Karpas-422 (cell line): ENCODE results near the gene MRAP. TPM values are rescaled to one million over a fixed set of nuclear protein-coding genes. Genes with fewer than 3 reads are reported as not detected.

Experiments used
- DNase-seq: peaks from one replicate; pipeline ENCODE4 v3.0.0-alpha.2; 2015
- H2AFZ ChIP-seq: fragments of 200-600 bp; sonication (generic); 2 replicates; pipeline ENCODE4 v1.6.1; 2014; ENCODE audit warnings: antibody characterized with exemption, low read length, mixed read lengths
- H3K27ac ChIP-seq: fragments of 200-600 bp; sonication (generic); 2 replicates; pipeline ENCODE4 v1.5.1; 2014; ENCODE audit warnings: mild to moderate bottlenecking, low read length, moderate library complexity
- H3K27me3 ChIP-seq: fragments of 200-600 bp; sonication (generic); 2 replicates; pipeline ENCODE4 v1.6.1; 2014; ENCODE audit warnings: low read length, mixed read lengths
- H3K36me3 ChIP-seq: fragments of 200-600 bp; sonication (generic); 2 replicates; pipeline ENCODE4 v1.6.1; 2014; ENCODE audit warnings: low read length, mixed read lengths; ENCODE audit not compliant: insufficient read depth
- H3K4me1 ChIP-seq: fragments of 200-600 bp; sonication (generic); 2 replicates; pipeline ENCODE4 v1.6.1; 2014; ENCODE audit warnings: mild to moderate bottlenecking, low read length, mixed read lengths
- H3K4me2 ChIP-seq: fragments of 200-600 bp; sonication (generic); 2 replicates; pipeline ENCODE4 v1.6.1; 2014; ENCODE audit warnings: low read length, low read depth, mild to moderate bottlenecking; ENCODE audit not compliant: poor library complexity, severe bottlenecking
- H3K4me3 ChIP-seq: fragments of 200-600 bp; sonication (generic); 2 replicates; pipeline ENCODE4 v1.5.1; 2014; ENCODE audit warnings: mild to moderate bottlenecking, antibody characterized with exemption, low read length, mixed read lengths
- H3K79me2 ChIP-seq: fragments of 200-600 bp; sonication (generic); 2 replicates; pipeline ENCODE4 v1.6.1; 2014; ENCODE audit warnings: mild to moderate bottlenecking, low read length, mixed read lengths
- H3K9ac ChIP-seq: fragments of 200-600 bp; sonication (generic); 2 replicates; pipeline ENCODE4 v1.6.0; 2014; ENCODE audit warnings: low read length
- H3K9me2 ChIP-seq: fragments of 200-600 bp; sonication (generic), shearing (Covaris generic); replicated peaks from 2 replicates; pipeline ENCODE4 v1.6.0; 2014; ENCODE audit warnings: mild to moderate bottlenecking, low read length, moderate library complexity; ENCODE audit not compliant: insufficient read depth
- H3K9me3 ChIP-seq: fragments of 300-700, 200-600 bp; sonication (generic); 2 replicates; pipeline ENCODE4 v1.6.1; 2014; ENCODE audit warnings: low read length, mixed read lengths
- H4K20me1 ChIP-seq: fragments of 200-600 bp; sonication (generic); 2 replicates; pipeline ENCODE4 v1.6.1; 2014; ENCODE audit warnings: mild to moderate bottlenecking, antibody characterized with exemption, low read length, low read depth; ENCODE audit not compliant: insufficient read depth
- total RNA-seq: library from RNA; depleted of rRNA; stranded (reverse); fragments of >200 nt; shearing (Covaris generic); gene quantifications from 2 replicates; pipeline ENCODE4 v1.2.3, GENCODE V29; 2014; ENCODE audit warnings: low replicate concordance

Gene MRAP
- total RNA-seq, 1 experiment from 2014 or later: not detected

DNA sequence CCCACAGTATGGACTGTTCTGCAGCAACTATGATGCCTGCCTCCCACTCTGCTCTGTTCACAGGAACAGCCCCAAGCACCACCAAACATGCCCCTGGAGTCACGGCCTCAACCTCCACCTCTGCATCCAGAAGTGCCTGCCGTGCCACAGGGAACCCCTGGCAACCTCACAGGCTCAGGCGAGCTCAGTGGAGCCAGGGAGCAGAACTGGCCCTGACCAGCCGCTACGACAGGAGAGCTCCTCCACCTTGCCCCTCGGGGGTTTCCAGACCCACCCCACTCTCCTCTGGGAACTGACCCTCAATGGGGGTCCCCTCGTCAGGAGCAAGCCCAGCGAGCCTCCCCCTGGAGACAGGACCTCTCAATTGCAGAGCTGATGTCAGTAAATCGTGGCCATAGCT lies 13.0 kb downstream of the MRAP start:
- H3K9me2 ChIP-seq: no peaks in the 10 kb centered on the region
- H3K79me2 ChIP-seq: peaks cover 6% of the 10 kb centered on the region
- no peak overlapping the region for H2AFZ ChIP-seq
- no peaks in the 10 kb centered on the region for H3K9me3 ChIP-seq
- no peaks in the 10 kb centered on the region for H3K4me1 ChIP-seq
- H3K9ac ChIP-seq: no peak overlapping the region
- no peak overlapping the region for H3K4me2 ChIP-seq
- no peaks in the 10 kb centered on the region for H3K27me3 ChIP-seq
- H3K27ac ChIP-seq: no peak overlapping the region
- no peak overlapping the region for H3K4me3 ChIP-seq
- H3K36me3 ChIP-seq: no peaks in the 10 kb centered on the region; the same call in 1 of the 2 replicates
- no peak for DNase-seq
- no peaks in the 10 kb centered on the region for H4K20me1 ChIP-seq

DNA sequence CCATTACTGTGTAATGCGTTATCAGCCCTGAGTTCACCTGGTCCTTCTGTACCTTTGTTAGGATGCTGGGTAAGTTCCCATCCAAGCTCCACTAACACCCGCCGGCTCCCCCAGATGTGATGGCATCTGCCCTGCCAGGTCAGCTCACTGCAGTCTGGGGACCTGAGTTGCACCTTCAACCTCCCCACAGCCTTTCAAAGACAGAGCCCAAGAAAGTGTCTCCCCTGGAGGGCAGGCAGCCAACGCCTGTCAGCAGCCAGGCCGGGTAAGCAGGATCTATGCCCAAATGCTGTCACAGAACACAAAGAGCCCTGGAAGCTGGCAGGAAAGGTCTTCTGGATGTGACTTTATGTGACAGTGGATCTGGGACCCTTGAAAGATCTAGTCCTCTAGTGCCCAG lies 13.7 kb downstream of the MRAP start:
- Histone ChIP-seq H2AFZ (no peak overlapping the region), H3K36me3 (no peaks in the 10 kb centered on the region; the same call in 1 of the 2 replicates), H3K9me3 (no peaks in the 10 kb centered on the region), H3K27me3 (no peaks in the 10 kb centered on the region), H3K4me1 (no peaks in the 10 kb centered on the region), H3K27ac (no peak overlapping the region), H3K9me2 (no peaks in the 10 kb centered on the region), H4K20me1 (no peaks in the 10 kb centered on the region), H3K4me3 (no peak overlapping the region), H3K79me2 (peaks cover 6% of the 10 kb centered on the region), H3K4me2 (no peak overlapping the region), H3K9ac (no peak overlapping the region)
- DNase-seq: no peak

DNA sequence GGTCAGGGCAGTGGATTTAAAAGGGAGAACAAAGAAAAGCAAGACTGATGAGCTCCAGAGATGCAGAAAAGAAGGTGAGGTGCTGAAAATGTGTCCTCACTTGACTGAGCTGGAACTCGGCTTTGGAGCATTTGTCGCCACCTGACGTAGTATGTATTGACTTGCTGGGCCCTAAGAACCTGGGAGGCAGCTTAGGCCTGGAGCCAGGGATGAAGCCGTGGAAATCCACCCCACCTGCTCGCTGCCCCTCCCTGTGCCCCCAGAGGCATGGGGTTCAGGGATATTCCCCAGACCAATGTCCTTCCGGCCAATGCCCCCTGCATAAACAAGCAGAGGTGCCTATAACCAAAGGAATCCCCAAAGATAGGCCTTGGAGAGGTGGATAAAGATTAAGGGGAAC lies 14.3 kb downstream of the MRAP start:
- H3K9me3 ChIP-seq: no peaks in the 10 kb centered on the region
- H3K4me3 ChIP-seq: no peak overlapping the region
- H4K20me1 ChIP-seq: no peaks in the 10 kb centered on the region
- no peaks in the 10 kb centered on the region for H3K9me2 ChIP-seq
- no peak overlapping the region for H3K9ac ChIP-seq
- peaks cover 6% of the 10 kb centered on the region for H3K79me2 ChIP-seq
- no peak overlapping the region for H2AFZ ChIP-seq
- no peaks in the 10 kb centered on the region for H3K27me3 ChIP-seq
- H3K36me3 ChIP-seq: peaks cover 3% of the 10 kb centered on the region; the same call in 1 of the 2 replicates
- DNase-seq: no peak
- no peak overlapping the region for H3K4me2 ChIP-seq
- no peak overlapping the region for H3K27ac ChIP-seq
- no peaks in the 10 kb centered on the region for H3K4me1 ChIP-seq

DNA sequence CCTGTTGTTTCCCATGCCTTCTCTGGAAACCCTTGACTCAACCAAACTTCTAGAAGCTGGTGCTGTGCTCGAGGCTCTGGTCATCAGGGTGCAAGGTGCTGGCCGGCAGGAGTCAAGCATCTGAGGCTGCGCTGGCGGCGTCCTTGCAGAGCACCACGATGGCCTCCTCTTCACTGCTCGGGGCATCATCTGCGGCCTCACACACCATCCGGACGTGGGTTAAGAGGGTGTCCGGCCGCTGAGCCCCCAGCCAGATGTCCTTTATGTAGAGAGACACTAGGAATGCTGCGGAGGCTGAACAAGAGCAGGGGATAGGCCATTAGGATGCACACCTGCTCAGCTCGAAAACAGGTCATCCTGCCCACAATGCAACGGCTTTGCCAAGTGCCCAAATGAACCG lies 16.2 kb downstream of the MRAP start:
- no peak overlapping the region for H3K4me2 ChIP-seq
- no peaks in the 10 kb centered on the region for H4K20me1 ChIP-seq
- H3K9me3 ChIP-seq: no peaks in the 10 kb centered on the region
- no peak for DNase-seq
- no peak overlapping the region for H3K4me3 ChIP-seq
- H3K79me2 ChIP-seq: peaks cover 6% of the 10 kb centered on the region
- no peak overlapping the region for H3K9ac ChIP-seq
- H2AFZ ChIP-seq: no peak overlapping the region
- no peaks in the 10 kb centered on the region for H3K27me3 ChIP-seq
- H3K9me2 ChIP-seq: no peaks in the 10 kb centered on the region
- H3K4me1 ChIP-seq: no peaks in the 10 kb centered on the region
- H3K27ac ChIP-seq: no peak overlapping the region
- H3K36me3 ChIP-seq: peaks cover 8% of the 10 kb centered on the region; the same call in 1 of the 2 replicates

DNA sequence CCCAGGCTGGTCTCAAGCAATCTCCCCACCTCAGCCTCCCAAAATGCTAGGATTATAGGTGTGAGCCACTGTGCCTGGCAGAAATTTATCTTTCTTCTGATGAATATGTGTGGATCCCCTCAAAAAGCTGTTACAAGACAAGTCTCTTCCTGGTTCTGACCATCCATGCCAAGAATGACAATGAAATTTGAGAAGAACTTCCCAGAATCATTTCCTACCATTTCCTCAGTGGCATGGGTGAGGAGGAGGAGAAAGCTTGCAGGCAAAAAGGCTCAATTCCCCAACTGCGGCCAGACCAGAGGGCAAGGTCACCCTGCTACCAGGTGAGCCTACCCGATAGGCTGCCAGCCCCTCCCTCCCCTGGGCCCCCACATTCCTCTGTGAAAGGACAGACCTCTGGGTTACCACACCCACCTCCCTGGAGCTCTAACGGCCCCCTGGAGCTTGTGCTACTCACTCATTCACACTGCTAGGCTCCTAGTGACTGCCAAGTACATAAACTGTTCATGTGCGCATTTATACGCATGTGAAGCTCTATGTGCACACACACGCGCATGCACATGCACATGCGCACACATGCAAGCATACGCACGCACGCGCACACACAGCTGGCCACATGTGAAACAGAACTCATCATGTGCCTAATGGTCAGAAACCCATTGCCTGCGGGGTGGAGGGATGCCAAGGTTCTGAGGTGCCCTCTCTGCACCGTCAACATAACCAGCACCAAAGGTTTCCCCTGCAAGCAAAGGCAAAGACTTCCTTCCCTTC lies 17.0 kb downstream of the MRAP start:
- Histone ChIP-seq H3K9me2 (no peaks in the 10 kb centered on the region), H3K4me1 (no peaks in the 10 kb centered on the region), H3K36me3 (peaks cover 8% of the 10 kb centered on the region; the same call in 1 of the 2 replicates), H2AFZ (no peak overlapping the region), H3K27ac (no peak overlapping the region), H3K79me2 (peaks cover 6% of the 10 kb centered on the region), H3K27me3 (no peaks in the 10 kb centered on the region), H3K9me3 (no peaks in the 10 kb centered on the region), H3K4me3 (no peak overlapping the region), H4K20me1 (no peaks in the 10 kb centered on the region), H3K4me2 (no peak overlapping the region), H3K9ac (no peak overlapping the region)
- DNase-seq: no peak

DNA sequence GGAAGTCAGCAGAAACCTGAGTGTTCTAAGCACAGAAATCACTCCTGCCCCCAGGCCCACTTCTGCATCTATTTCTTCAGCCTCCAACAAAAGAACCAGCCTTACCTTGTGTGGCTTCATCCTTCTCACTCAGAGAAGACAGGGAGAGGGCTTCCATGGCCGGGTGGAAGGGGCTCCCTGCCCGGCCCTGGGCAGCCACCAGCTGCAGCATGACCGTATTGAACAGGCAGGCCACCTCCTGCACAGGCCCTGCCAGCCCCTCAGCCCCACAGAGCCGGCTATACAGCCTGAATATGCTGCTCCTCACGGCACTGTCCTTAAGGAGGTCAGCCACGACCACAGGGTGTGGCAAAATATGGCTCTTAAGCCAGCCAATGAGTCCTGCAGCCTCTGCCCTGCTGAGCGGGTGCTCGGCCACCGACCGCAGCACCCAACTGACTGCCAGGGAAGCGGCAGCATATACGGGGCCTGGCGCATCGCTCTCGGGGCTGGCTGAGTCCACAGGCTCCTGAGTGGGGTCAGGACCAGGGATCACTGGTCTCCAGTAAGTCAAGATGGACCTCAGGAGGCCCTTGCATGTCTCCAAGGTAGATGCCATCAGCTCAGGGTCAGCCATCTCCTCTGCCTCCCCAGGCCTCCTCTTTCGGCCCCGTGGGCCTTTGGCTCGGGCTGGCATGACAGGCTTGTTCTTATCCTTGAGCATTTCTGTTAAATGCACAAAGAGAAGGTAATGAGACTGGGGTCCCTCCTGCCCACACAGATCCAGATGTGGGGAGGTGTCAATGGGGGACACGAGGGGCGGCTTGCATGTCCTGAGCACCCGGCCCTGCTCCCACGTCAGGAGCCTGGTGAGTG lies 17.9 kb downstream of the MRAP start:
- no peak overlapping the region for H3K9ac ChIP-seq
- H3K4me3 ChIP-seq: no peak overlapping the region
- H2AFZ ChIP-seq: no peak overlapping the region
- H4K20me1 ChIP-seq: no peaks in the 10 kb centered on the region
- no peak for DNase-seq
- H3K9me2 ChIP-seq: no peaks in the 10 kb centered on the region
- no peak overlapping the region for H3K4me2 ChIP-seq
- H3K36me3 ChIP-seq: peaks cover 14% of the 10 kb centered on the region
- peaks cover 6% of the 10 kb centered on the region for H3K79me2 ChIP-seq
- H3K27me3 ChIP-seq: no peaks in the 10 kb centered on the region
- H3K9me3 ChIP-seq: no peaks in the 10 kb centered on the region
- no peaks in the 10 kb centered on the region for H3K4me1 ChIP-seq
- H3K27ac ChIP-seq: no peak overlapping the region

DNA sequence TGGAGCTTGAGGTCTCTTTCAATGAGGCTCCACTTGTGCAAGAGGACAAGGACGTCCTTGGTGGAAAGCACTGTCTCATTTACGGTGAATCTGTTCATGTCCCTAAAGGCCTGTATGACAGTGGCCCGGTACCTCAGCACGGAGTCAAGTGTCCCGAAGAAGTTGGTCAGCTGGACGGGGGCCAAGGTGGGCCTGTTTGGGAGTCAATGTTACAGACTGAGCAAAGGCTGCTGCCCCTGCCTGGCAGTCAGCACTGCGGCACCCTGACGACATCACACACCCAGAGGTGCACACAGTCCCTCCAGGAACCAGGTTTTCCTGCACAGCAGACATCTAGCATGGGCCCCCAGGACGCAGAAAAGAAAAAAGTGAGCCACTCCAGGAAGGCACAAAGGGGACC lies 19.1 kb downstream of the MRAP start:
- Histone ChIP-seq H3K4me3 (no peak overlapping the region), H2AFZ (no peak overlapping the region), H3K4me2 (no peak overlapping the region), H3K27me3 (no peaks in the 10 kb centered on the region), H3K4me1 (no peaks in the 10 kb centered on the region), H3K79me2 (peaks cover 6% of the 10 kb centered on the region), H3K9me3 (no peaks in the 10 kb centered on the region), H3K9me2 (no peaks in the 10 kb centered on the region), H3K9ac (no peak overlapping the region), H4K20me1 (no peaks in the 10 kb centered on the region), H3K27ac (no peak overlapping the region), H3K36me3 (peaks cover 17% of the 10 kb centered on the region)
- no peak for DNase-seq

DNA sequence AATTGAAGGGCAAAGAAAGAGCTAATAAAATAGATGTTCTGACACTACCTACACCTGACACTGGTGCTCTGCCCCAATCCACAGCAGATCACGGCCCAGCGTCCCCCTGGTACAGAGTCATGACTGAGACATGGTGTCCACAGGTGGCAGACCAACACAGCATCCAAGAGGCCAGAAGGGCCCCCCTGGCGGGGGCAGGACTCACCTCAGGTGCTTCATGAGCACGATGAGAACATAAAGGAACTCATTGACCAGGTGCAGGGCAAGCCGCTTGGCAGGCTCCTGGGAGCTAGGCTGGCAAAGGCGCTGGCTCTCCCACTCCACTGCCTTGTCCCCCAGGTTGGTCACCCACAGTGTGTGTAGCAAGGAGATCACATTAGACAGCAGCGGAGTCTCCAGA lies 20.4 kb downstream of the MRAP start:
- Histone ChIP-seq H3K27me3 (no peaks in the 10 kb centered on the region), H3K9me3 (no peaks in the 10 kb centered on the region), H3K36me3 (peaks cover 17% of the 10 kb centered on the region)

More for the DNA sequence above, 20.4 kb downstream of the MRAP start:
- H3K4me2 ChIP-seq: no peak overlapping the region
- H3K4me3 ChIP-seq: no peak overlapping the region
- H3K4me1 ChIP-seq: no peaks in the 10 kb centered on the region
- no peaks in the 10 kb centered on the region for H4K20me1 ChIP-seq
- H2AFZ ChIP-seq: no peak overlapping the region
- no peaks in the 10 kb centered on the region for H3K9me2 ChIP-seq
- H3K79me2 ChIP-seq: no peaks in the 10 kb centered on the region
- no peak overlapping the region for H3K9ac ChIP-seq
- no peak for DNase-seq
- H3K27ac ChIP-seq: no peak overlapping the region
